Prostate gland (tissue), 2 donors: ENCODE data around the gene ZBTB4.

Experiments
- CTCF ChIP-seq, 4 experiments: fragments of 200-600 bp in 2 of 4; fragments of 450-650 bp in 2 of 4; sonication (generic) in 2 of 4; IDR thresholded peaks; 1 replicate in 3 of 4; 2 replicates in 1 of 4; pipeline ENCODE4 v1.5.1; 2016 to 2019; ENCODE audit warnings: antibody characterized with exemption in 4 of 4, mild to moderate bottlenecking in 2 of 4, moderate library complexity in 2 of 4
- POLR2A ChIP-seq: fragments of 450-650 bp; IDR thresholded peaks from one replicate; pipeline ENCODE4 v1.6.1; 2016; ENCODE audit warnings: antibody characterized with exemption, mild to moderate bottlenecking
- POLR2AphosphoS5 ChIP-seq: sonication (generic); formaldehyde crosslinking; IDR thresholded peaks from one replicate; pipeline ENCODE4 v1.6.1; 2017; ENCODE audit warnings: antibody characterized with exemption

- TF ChIP-seq CTCF (IDR thresholded peaks at IDR 0.05) = peak in 3 of 4 experiments; percentile 22 to 23 (median 22)
- TF ChIP-seq POLR2A = no peak
- no peak for TF ChIP-seq POLR2AphosphoS5
Measured at GRCh38 chr17:7523033-7523432, 43.6 kb upstream of the ZBTB4 start.
